HepG2 (cell line): Measurements from ENCODE around the gene CPZ.

ENCODE experiments used
- MYNN ChIP-seq: sonication (generic); formaldehyde crosslinking; IDR thresholded peaks from 2 replicates; pipeline ENCODE4 v1.4.0; 2020; ENCODE audit warnings: mild to moderate bottlenecking, low read depth, missing genetic modification reagents
- PHF8 ChIP-seq: sonication (generic); formaldehyde crosslinking; IDR thresholded peaks from 2 replicates; pipeline ENCODE4 v1.5.0; 2020; ENCODE audit warnings: missing genetic modification reagents
- POLR2AphosphoS5 ChIP-seq: IDR thresholded peaks from 2 replicates; pipeline ENCODE4 v1.6.1; 2012; ENCODE audit warnings: low read depth, low read length
- ZBTB3 ChIP-seq: sonication (generic); formaldehyde crosslinking; IDR thresholded peaks from 2 replicates; pipeline ENCODE4 v1.4.0; 2020; ENCODE audit warnings: low read depth, mild to moderate bottlenecking, moderate library complexity, missing genetic modification reagents, borderline replicate concordance
- ZNF282 ChIP-seq: fragments of 450-650 bp; IDR thresholded peaks from 2 replicates; pipeline ENCODE4 v1.6.1; 2018; ENCODE audit not compliant: partially characterized antibody
- ZNF496 ChIP-seq: sonication (generic); formaldehyde crosslinking; IDR thresholded peaks from 2 replicates; pipeline ENCODE4 v1.8.1; 2023; ENCODE audit warnings: mild to moderate bottlenecking, moderate library complexity, missing genetic modification reagents; ENCODE audit not compliant: insufficient replicate concordance
- ZNF766 ChIP-seq: sonication (generic); formaldehyde crosslinking; IDR thresholded peaks from 2 replicates; pipeline ENCODE4 v1.5.0; 2020; ENCODE audit warnings: missing genetic modification reagents, borderline replicate concordance
- ZSCAN30 ChIP-seq: sonication (generic); formaldehyde crosslinking; IDR thresholded peaks from 2 replicates; pipeline ENCODE4 v1.5.0; 2020; ENCODE audit warnings: mild to moderate bottlenecking, missing genetic modification reagents
- TF ChIP-seq, protein P1 (sequence below): sonication (generic); formaldehyde crosslinking; IDR thresholded peaks from 2 replicates; pipeline ENCODE4 v1.5.0; 2020; ENCODE audit warnings: mild to moderate bottlenecking, missing genetic modification reagents, moderate library complexity

DNA sequence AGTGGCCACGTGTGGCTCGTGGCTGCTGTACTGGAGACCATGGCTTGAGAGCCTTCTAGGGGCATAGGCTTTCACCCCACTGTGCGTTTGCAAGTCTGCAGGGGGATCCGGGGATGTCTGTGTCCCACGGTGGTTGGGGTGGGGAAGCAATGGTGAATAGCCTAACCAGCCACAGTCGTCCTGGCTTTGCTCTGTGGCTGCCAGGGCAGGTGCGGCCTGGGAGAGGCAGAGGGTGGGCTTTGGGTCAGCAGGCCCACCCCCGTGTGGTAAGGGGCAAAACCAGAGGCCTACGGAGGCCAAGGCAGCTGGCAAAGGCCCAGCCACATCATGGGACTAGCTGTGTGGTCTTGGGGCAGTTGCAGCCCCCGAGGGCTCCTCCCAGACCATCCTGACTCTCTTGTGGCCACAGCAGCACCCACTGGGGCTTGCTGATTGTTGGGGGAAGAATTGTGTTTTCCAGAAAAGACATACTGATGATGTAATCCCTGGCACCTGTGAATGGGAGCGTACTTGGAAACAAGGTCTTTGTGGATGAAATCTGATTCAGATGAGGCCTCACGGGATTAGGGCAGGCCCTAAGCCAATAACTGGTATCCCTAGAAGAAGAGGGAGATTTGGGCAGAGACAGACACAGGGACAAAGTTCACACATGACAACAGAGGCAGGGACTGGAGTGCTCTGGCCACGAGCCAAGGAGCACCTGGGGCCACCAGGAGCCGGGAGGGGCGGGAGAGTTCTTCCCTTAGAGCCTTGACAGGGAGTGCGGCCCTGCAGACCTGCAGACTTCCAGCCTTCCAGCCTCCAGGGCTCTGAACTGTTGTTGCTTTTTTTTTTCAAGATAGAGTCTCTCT, 2.9 kb downstream of the CPZ start:
- TF ChIP-seq MYNN (CRISPR knock-in tag) (no peak), ZBTB3 (CRISPR knock-in tag) (no peak), ZSCAN30 (no peak), ZNF496 (CRISPR knock-in tag) (no peak), POLR2AphosphoS5 (no peak), ZNF282 (no peak), PHF8 (CRISPR knock-in tag) (no peak), ZNF766 (no peak)
- TF ChIP-seq, protein P1, sequence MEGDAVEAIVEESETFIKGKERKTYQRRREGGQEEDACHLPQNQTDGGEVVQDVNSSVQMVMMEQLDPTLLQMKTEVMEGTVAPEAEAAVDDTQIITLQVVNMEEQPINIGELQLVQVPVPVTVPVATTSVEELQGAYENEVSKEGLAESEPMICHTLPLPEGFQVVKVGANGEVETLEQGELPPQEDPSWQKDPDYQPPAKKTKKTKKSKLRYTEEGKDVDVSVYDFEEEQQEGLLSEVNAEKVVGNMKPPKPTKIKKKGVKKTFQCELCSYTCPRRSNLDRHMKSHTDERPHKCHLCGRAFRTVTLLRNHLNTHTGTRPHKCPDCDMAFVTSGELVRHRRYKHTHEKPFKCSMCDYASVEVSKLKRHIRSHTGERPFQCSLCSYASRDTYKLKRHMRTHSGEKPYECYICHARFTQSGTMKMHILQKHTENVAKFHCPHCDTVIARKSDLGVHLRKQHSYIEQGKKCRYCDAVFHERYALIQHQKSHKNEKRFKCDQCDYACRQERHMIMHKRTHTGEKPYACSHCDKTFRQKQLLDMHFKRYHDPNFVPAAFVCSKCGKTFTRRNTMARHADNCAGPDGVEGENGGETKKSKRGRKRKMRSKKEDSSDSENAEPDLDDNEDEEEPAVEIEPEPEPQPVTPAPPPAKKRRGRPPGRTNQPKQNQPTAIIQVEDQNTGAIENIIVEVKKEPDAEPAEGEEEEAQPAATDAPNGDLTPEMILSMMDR (CRISPR knock-in tag) = no peak
